ENCODE results near the gene SMIM28.

SMIM28 gene

GRCh38 chr6:138410972-138411880 lies 33.5 kb downstream of the SMIM28 start:
- DNase-seq (ENCODE audit: low read depth): peak; percentile 51
- no peak overlapping the region for H3K4me3 ChIP-seq (replicated peaks; ENCODE audit: low read depth, low read length)
- TF ChIP-seq, protein P1, sequence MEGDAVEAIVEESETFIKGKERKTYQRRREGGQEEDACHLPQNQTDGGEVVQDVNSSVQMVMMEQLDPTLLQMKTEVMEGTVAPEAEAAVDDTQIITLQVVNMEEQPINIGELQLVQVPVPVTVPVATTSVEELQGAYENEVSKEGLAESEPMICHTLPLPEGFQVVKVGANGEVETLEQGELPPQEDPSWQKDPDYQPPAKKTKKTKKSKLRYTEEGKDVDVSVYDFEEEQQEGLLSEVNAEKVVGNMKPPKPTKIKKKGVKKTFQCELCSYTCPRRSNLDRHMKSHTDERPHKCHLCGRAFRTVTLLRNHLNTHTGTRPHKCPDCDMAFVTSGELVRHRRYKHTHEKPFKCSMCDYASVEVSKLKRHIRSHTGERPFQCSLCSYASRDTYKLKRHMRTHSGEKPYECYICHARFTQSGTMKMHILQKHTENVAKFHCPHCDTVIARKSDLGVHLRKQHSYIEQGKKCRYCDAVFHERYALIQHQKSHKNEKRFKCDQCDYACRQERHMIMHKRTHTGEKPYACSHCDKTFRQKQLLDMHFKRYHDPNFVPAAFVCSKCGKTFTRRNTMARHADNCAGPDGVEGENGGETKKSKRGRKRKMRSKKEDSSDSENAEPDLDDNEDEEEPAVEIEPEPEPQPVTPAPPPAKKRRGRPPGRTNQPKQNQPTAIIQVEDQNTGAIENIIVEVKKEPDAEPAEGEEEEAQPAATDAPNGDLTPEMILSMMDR (IDR thresholded peaks at IDR 0.05; ENCODE audit: low read length, missing control alignments): no peak

DNA sequence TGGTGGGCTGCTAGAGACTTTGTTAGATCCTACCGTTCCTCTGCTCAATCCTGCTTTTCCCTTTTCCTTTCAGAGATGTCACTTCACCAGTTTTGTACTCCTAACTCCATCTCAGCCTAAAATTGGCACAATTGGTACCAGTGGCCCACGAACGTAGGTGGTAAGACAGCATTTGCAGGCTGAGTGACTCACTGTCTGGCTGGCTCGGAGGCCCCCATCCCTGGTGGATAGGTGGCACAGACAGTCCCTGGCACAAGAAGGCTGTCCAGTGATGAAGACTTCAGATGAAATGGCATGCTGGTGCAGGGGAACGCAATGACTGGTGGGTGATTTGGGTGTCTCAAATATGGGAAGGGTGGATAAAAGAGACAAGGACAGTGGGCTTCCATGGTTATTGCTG lies 37.4 kb downstream of the SMIM28 start:
- H3K4me3 ChIP-seq (replicated peaks; ENCODE audit: low read depth, low read length): no peak overlapping the region
- TF ChIP-seq, protein P1 (IDR thresholded peaks at IDR 0.05; ENCODE audit: low read length, missing control alignments): no peak
- DNase-seq (ENCODE audit: low read depth): no peak

- no peak for DNase-seq (ENCODE audit: low read depth)
- TF ChIP-seq, protein P1 (IDR thresholded peaks at IDR 0.05; ENCODE audit: low read length, missing control alignments): no peak
- no peak overlapping the region for H3K4me3 ChIP-seq (replicated peaks; ENCODE audit: low read depth, low read length)
Measured at GRCh38 chr6:138416206-138416605, 38.5 kb downstream of the SMIM28 start.

DNA sequence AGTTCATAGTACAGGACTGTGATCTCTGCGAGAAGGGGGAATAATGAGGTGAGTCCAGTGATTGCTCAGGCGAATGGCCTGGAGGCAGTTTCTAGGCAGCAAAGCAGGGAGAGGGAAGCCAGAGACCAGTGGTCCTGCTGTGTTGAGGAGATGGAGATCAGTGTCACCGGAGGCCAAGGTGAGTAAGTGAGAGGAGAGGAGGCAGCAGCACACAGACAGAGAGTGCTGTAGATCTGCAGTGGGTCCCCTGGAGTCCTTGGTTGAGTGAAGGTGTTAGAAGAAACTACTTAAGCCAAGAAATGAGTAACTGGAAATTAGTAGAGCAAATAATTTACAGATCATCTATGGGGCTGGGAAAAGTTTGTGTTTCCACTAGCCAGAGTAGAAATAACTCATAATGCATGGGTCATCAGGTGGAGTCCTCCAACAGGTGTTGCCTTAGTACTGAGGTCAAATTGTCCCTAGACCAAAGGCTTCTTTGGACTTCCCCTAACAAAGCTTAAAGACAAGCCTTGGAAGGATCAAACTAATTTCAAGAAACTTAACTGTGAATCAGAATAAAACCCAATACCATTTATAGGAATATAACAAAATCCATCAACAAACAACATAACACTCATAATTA lies 39.9 kb downstream of the SMIM28 start:
- TF ChIP-seq, protein P1 (IDR thresholded peaks at IDR 0.05; ENCODE audit: low read length, missing control alignments): no peak
- no peak overlapping the region for H3K4me3 ChIP-seq (replicated peaks; ENCODE audit: low read depth, low read length)
- DNase-seq (ENCODE audit: low read depth): no peak

- no peak overlapping the region for H3K4me3 ChIP-seq (replicated peaks; ENCODE audit: low read depth, low read length)
- no peak for DNase-seq (ENCODE audit: low read depth)
- TF ChIP-seq, protein P1 (IDR thresholded peaks at IDR 0.05; ENCODE audit: low read length, missing control alignments): no peak
Measured at GRCh38 chr6:138418118-138418742, 40.5 kb downstream of the SMIM28 start.

- H3K4me3 ChIP-seq (replicated peaks; ENCODE audit: low read depth, low read length): no peak overlapping the region
- DNase-seq (ENCODE audit: low read depth): no peak
- TF ChIP-seq, protein P1 (IDR thresholded peaks at IDR 0.05; ENCODE audit: low read length, missing control alignments): no peak
Measured at GRCh38 chr6:138419766-138420165, 42.1 kb downstream of the SMIM28 start.

Data from fibroblast of pulmonary artery (primary cell).